GM18520 (cell line): ENCODE results near the gene RIIAD1.
"Not testable (repeated sequence)": the region's sequence is repeated elsewhere in the genome, so short reads cannot be mapped to it uniquely, and the experiment has no call there.

Experiments used
- ATAC-seq: cut with Tn5 transposase; IDR thresholded peaks from one replicate; pipeline ENCODE4 v1.9.1; 2021; ENCODE audit not compliant: unreplicated experiment

The RIIAD1 gene

GRCh38 chr1:151729966-151730291, 8.6 kb downstream of the RIIAD1 start:
- no peak for ATAC-seq

DNA sequence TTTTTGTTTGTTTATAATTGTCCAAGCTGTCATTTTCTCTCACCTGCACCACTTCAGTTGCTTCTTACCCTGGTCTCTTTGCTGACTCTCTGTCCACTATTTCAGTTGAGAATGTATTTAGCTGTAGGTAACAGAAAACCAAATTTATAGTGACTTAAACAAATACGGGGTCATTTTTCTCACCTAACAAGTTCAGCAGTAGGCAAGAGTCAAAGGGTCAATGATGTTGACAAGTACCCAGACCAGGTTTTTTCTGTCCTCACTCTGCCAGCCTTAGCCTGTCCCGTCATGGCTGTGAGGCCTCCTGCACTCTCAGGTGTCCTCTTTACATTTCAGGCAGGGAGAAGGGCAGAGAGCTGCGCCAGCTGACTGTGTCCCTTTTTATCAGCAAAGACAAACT, 11.8 kb downstream of the RIIAD1 start:
- no peak for ATAC-seq

GRCh38 chr1:151733995-151734394, 12.7 kb downstream of the RIIAD1 start:
- not testable (repeated sequence) for ATAC-seq

DNA sequence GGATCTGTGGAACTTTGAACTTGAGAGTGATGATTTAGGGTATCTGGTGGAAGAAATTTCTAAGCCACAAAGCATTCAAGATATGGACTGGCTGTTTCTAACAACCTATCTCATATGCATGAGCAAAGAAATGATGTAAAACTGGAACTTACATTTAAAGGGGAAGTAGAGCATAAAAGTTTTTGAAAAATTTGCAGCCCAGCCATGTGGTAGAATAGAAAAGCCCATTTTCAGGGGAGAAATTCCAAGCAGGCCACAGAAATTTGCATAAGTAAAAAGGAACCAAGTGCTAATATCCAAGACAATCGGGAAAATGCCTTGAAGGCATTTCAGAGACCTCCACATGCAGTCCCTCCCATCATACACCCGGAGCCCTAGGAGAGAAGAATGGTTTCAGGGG, 15.7 kb downstream of the RIIAD1 start:
- ATAC-seq, result no peak

DNA sequence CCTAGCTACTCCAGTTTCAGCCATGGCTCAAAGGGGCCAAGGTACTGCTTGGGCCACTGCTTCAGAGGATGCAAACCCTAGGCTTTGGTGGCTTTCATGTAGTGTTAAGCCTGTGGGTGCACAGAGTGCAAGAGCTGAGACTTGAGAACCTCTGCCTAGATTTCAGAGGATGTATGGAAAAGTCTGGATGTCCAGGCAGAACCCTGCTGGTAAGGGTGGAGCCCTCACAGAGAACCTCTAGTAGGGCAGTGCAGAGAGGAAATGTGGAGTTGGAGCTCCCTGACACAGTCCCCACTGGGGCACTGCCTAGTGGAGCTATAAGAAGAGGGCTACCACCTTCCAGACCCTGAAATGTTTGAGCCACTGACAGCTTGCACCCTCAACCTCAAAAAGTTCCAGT, 16.2 kb downstream of the RIIAD1 start:
- no peak for ATAC-seq

- no peak for ATAC-seq
Observed at GRCh38 chr1:151739590-151740355, 18.5 kb downstream of the RIIAD1 start.

GRCh38 chr1:151741516-151741915, 20.2 kb downstream of the RIIAD1 start:
- no peak for ATAC-seq

DNA sequence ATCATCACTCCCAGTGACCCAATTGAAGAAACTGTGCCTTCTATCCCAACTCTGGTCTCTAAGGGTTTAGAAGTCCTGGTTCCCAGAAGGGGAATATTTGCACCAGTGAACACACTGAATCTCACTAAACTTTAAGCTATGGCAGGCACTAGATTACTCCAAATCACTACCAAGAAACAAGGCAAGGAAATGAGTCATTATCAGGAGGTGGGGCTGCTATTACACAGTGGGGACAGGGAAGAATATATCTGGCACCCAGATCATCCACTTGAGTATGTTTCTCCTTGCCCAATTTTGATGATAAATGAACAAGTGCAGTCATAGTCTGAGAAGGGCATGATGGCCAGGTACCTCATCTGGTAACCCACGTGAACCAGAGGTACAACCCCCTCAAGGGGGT, 35.0 kb downstream of the RIIAD1 start:
- no peak for ATAC-seq

- no peak for ATAC-seq
Observed at GRCh38 chr1:151759241-151759640, 37.9 kb downstream of the RIIAD1 start.

DNA sequence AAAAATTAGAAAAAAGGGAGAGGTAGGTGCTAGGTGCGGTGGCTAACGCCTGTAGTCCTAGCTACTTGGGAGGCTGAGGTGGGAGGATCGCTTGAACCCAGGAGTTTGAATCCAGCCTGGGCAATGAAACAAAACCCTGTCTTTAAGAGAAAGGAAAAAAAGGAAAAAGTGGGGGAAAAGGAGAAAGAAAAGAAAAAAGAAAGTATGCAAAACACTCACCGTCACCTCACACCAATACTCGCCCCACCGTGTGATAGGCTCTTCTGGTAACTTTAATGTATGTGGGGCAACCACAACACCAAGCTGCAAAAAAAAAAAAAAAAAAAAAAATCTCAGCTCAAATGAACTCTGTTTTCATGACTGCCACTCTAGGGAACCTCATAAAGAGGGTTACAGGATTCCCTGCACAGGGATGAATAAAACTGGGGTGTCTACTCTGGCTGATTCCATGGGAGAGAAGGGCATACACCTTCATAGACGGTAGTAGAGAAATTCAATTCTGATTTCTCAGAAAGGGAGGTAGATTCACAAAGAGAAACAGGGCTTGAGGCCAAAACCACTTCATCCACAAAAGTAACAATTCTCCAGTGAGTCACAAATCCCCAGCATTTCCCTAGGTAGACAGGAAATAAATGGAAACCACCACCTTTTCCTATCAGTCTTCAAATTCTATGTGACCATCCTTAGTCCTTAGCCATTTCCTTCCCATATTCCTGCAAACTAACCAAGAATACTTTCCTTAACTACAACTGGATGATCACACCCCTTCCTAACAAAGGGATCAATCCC, 39.5 kb downstream of the RIIAD1 start:
- ATAC-seq, result no peak

DNA sequence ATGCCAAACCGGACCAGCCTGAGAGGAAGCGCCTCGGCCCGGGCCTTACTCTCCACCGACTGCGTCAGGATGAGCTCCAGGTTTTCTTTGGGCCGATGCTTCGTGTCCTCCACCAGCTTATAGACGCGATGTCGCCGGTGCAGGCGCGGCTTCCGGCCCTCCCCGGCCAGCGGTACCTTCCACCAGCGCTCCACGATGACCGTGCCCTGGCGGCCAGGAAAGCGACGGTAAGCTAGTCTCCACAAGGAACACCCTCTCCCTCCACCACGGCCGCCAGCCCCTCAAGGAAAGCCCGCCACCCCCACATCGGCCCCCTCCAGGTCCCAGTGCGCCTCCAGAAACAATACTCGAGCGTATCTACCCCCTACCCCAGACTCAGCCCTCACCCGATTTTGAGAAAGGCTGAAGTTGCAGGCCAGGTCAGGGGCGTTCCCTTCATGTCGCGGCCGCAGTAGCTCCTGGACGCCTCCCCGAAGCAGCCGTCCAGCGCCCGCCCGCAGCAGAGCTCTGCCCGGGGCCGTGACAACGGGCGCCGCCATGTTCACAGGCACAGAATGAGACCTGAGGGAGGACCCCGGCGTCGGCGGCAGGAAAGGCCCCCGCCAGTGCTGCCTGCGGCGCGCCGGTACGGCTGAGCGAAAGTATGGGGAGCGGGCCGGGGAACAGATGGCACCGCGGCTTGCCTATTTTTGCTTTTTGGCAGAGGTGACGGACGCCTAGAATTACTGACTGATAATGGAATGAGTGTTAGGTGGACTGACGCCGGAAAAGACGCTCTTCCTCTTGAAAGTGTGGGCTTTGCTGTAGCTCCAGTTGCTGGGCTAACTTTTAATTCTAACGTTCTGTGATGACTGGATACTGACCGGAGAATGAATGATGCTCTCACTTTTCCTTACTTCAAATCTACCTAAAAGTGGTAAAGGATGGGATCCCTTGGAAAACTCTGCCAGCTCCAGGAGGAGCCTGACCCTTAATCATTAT, 41.9 kb downstream of the RIIAD1 start, which contains the start of gene MRPL9:
Gene MRPL9 (minus strand): TSS at position 556 of the 981 bp plus-strand sequence. CDS start 17 bp downstream, at position 539.
- ATAC-seq, result peak; percentile 86

GRCh38 chr1:151763990-151764389, 42.7 kb downstream of the RIIAD1 start:
- ATAC-seq, result no peak

- ATAC-seq, result not testable (repeated sequence)
Observed at GRCh38 chr1:151768351-151769066, 47.2 kb downstream of the RIIAD1 start.

GRCh38 chr1:151769270-151769669, 47.9 kb downstream of the RIIAD1 start:
- not testable (repeated sequence) for ATAC-seq

DNA sequence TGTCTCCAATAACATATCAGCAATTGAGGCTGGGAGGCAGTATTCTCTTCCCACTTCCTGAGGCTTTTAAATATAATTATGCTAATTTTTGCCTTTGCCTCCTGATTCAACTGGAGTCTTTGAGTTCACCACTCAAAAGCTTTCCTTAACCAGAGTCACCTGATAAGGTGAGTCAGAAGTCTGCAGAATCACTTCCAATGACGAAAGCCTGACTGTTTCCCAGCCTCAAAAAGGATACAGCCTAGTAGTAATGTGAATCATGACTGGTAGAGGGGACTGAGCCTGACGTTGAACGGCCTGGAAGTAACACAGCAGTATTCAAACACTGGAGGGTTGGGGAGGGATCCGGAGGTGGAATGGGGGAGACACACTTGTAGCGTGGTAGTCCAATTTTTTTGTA, 52.4 kb downstream of the RIIAD1 start:
- no peak for ATAC-seq

DNA sequence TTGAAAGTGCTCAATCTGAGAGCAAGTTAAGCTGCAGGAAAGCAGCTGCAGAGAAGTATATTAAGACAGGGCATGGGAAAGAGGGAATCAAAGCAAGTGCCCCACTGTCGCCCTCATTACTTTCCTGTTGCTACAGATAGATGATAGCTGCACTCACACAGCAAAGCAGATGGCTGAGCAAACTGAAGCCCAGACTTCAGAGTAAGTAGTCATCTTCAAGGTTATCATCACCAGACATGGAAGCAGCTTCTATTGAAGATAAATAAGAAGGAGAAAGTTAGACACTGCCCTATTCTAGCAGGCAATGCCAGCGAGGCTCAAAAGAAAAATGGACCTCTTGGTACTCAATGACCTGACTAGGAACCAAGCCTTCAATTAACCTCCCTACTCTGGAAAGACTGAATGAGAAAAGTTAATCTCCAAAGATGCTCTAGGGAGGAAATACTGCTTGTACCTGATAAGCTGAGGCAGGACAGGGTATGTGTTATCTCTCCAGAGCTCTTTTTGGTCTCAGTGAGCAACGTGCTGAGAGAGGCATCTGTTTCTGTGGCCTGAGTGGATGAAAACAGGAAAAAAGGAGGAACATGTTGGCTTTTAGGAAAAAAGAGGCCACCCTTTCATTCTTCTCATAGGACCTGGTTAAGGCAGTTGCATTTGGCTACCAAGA, 53.1 kb downstream of the RIIAD1 start:
- no peak for ATAC-seq

DNA sequence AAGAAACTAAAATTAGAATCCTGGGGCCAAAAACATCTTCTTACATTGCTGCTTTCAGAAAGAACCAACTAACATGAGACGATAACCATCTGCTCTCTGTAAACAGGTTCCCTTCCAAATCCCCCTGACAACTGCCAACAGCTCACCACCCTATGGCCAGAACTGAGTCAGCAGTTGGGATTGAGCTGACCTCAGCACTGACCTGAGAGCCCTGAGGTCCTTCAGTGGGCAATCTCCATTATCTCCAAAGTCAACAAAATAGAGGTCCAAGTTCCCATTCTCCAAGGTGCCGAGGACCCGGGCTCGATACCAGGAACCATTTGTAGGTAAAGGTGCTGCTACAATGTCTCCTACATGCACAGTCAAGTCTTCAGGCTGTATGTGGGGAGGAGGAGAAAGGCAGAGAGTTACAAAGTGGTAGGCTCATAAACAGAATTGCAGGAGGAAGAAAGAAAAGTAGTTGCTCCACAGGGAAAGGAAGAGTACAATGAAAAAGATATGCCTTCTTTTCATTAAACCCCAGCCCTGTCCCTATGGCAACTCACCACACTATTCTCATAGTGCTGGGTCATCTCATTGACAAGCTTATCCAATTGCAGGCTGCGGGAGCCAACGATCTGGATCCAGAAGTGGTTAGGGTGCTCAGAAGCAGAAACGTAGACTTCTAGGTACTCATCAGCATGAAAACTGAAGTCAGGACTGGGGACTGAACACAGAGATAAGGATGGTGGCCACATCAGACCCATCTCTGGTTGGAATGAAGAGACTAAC, 54.8 kb downstream of the RIIAD1 start:
- ATAC-seq, result no peak

GRCh38 chr1:151776665-151777062, 55.3 kb downstream of the RIIAD1 start:
- ATAC-seq, result no peak

DNA sequence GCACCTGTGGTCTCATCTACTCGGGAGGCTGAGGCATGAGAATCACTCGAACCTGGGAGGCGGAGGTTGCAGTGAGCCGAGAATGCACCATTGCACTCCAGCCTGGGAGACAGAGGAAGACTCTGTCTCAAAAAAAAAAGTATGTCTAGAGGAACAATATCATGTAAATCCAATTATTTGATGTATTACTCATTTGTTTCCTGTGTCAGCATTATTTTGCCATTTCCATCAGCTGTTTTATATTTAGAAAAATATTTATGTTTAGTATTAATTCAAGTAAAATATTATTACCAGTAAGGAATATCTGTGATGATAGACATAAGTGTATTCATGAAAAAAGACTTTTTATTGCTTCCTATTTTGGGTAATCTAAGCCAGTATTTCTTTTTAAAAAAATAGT, 56.0 kb downstream of the RIIAD1 start:
- ATAC-seq, result no peak
